ENCODE data around the gene FBRSL1.

Gene FBRSL1

GRCh38 chr12:132521712-132522292, 31.9 kb downstream of the FBRSL1 start:
- no peak for TF ChIP-seq CTCF (IDR thresholded peaks at IDR 0.05; ENCODE audit: low read depth, low read length)

DNA sequence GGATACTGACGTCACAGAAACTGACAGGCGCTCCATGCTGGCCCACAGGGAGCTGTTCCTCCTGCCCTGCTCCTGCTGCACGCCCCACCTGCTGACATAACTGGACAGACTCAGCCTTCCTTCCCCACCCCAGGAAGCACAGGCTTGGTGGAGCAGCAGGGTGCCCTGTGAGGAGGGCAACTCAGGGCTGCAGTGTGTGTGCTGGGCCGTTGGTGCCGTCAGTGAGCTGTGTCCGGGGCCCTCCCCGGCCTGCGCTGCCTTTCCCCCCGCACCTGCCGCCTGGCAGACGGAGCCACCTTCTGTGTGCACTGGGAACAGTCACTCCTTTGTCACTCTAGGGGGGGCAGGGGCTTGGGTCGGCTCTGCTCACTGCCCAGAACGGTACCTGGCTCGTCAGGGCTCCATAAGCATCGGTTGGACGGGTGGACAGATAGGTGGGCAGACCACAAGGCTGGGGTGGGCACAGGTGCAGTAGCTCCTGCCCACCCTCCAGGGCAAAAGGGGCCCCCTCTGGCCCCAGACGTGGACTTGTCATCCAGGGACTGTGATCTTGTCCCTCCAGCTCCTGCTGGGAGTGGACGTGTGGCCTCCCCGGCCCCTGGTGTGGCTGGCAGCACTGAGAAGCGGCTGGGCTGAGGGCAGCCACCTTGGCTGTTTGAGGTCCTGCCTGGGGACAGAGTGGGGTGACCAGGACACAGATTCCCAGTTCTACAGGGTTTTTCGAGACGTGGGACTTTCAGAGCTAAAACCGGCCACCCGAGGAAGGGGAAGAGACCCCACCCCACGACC, 32.8 kb downstream of the FBRSL1 start:
- H3K4me3 ChIP-seq (ENCODE audit: low read depth, low read length): no peak overlapping the region

More at GRCh38 chr12:132521712-132522292, 31.9 kb downstream of the FBRSL1 start:
- H3K4me3 ChIP-seq (ENCODE audit: low read depth, low read length): no peak overlapping the region

GRCh38 chr12:132523576-132524331, 33.8 kb downstream of the FBRSL1 start:
- TF ChIP-seq CTCF (IDR thresholded peaks at IDR 0.05; ENCODE audit: low read depth, low read length): peak; percentile 80
- no peak overlapping the region for H3K4me3 ChIP-seq (ENCODE audit: low read depth, low read length)

More for the DNA sequence above, 32.8 kb downstream of the FBRSL1 start:
- no peak for TF ChIP-seq CTCF (IDR thresholded peaks at IDR 0.05; ENCODE audit: low read depth, low read length)

GRCh38 chr12:132524405-132524804, 34.5 kb downstream of the FBRSL1 start:
- TF ChIP-seq CTCF (IDR thresholded peaks at IDR 0.05; ENCODE audit: low read depth, low read length): no peak
- H3K4me3 ChIP-seq (ENCODE audit: low read depth, low read length): no peak overlapping the region

DNA sequence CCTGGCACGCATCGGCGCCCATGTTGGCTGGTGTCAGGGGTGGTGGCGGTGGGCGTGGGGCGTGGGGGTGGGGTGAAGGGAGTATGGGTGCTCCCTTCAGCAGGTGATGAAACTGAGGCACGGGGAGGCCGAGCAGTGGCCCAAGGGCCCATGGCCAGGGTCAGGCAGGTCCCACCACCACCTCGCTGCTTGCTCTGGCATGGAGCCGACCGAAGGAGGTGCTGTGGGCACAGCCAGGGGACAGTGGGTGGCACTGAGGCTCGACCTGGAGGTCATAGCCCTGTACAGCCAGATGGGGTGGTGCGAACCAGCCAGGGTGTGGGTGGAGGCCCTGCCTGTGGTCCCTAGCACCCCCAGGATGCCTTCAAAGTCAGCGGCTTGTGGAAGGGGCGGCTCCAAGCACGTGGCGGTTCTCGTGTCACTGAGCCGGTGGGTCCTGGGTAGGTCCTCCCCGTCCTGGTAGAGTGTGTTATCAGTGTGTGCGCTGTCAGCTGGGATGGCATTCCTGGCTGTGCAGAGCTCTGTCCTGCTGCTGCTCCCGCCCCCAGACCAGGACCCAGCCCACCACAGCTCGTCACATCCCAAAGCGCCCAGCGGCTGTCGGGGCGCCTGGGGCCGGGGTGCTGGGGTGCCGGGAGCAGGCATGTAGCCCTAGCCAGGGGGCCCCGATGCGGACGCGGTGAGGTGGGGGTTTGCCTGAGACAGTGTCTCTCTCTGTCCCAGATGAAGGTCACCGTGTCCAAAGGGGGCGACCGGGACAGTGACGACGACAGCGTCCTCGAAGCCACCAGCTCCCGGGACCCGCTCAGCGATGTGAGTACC, 35.3 kb downstream of the FBRSL1 start:
- TF ChIP-seq CTCF (IDR thresholded peaks at IDR 0.05; ENCODE audit: low read depth, low read length): no peak
- no peak overlapping the region for H3K4me3 ChIP-seq (ENCODE audit: low read depth, low read length)

- H3K4me3 ChIP-seq (ENCODE audit: low read depth, low read length): no peak overlapping the region
- no peak for TF ChIP-seq CTCF (IDR thresholded peaks at IDR 0.05; ENCODE audit: low read depth, low read length)
Observed at GRCh38 chr12:132525833-132526455, 36.0 kb downstream of the FBRSL1 start.

Data from WI38 (cell line).